HTR-8/SVneo (cell line): ENCODE measurements around the gene PDZD7.

Experiments
- DNase-seq: peaks from one replicate; pipeline ENCODE4 v3.0.0; 2011; ENCODE audit warnings: low spot score, mixed read lengths; ENCODE audit not compliant: insufficient read length
- FAIRE-seq: peaks from 2 replicates; lab custom pipeline; 2011; peaks lifted over from hg19 to GRCh38; lab: Jason Lieb, UNC

PDZD7 gene

DNA sequence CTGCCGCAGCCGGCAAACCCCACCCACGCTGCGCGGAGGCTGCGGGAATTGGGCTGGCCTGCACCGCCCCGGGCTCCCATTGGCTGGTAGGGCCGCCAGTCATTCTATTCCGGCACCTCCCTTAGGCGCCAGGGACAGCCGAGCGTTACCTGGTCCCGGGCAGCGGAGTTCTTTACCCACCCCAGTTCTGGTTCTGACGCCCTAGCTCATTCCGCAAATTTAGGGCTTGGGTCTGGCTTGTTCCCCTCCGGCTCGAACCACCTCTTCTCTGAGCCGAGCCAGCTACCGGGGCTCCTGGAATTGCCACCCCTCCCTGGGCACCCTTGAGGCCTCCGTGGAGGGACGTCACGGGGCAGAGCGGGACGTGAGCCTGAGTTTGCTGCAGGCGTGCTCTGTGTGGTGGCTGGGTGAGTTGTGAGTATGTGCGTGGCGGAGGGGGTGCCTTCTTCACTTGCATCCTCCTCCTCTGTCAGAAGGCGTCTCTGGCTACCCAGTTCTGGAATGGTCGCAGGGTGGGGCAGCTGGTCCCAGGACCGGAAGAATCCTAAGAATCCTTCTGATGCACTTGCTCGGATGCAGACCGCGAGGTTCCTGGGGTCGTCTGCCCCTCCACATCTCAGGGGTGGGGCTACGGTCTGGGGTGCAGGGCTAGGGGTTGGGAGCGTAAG, at the start of gene PDZD7, which contains the start of gene SFXN3:
Gene PDZD7, minus strand, starts transcription at position 2 of the 668 bp plus-strand sequence. CDS start 910 bp downstream, outside the sequence.
Gene SFXN3, plus strand, starts transcription at position 107 of the 668 bp plus-strand sequence. CDS start 3,461 bp downstream, outside the sequence.
- FAIRE-seq = peak; percentile 40
- DNase-seq = peak; percentile 95

DNA sequence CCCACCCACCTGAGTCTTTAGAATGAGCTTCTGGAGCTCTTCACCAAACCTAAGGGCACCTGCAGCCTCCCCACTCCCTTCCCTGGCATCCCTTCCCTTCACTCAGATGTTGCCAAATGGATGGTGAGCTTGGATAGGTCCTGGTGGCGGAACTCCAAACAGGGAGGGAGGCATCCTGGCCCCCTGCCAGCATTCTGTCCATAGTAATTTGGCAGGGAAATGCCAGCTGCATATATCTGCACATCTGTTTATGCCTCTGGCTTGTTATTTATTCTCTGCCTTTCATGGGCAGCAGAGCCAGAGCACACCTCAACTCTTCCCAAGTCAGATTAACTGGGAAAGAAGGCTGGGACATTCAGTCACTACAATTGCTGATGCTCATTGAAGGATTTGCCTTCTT, 48.9 kb upstream of the PDZD7 start:
- no peak for DNase-seq

DNA sequence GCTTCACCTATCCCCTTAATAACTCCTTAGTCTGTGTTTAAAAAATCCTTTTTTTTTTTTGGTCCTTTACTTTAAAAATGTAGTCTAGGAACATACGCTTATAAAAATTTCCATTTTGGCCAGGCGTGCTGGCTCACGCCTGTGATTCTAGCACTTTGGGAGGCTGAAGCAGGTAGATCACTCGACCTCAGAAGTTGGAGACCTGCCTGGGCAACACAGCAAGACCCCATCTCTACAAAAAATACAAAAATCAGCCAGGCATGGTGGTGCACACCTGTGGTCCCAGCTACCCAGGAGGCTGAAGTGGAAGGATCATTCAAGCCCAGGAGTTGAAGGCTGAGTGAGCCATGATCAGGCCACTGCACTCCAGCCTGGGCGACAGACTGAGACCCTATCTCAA, 45.7 kb upstream of the PDZD7 start:
- FAIRE-seq = no peak

More for the DNA sequence above, 48.9 kb upstream of the PDZD7 start:
- no peak for FAIRE-seq

DNA sequence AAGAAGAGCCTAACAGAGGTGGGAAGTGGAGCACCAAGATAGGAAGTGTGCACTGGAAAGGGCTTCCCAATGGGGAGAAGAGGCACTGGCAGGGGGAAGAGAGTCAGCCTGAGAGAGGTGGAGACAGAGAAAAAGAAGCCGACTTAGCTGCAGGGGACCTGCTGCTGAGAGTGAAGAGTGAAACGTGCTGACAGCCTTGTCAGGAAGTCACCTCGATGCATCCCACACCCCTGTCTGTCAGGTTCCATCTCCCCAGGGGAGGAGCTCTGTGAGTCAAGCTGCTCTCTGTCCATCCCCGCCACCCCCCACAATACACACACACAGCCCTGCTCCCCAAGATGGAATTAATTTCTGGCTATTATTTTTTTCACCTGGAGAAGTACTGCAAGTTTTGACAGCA, 44.8 kb upstream of the PDZD7 start:
- no peak for FAIRE-seq
- DNase-seq = no peak

More for the DNA sequence above, 45.7 kb upstream of the PDZD7 start:
- no peak for DNase-seq

DNA sequence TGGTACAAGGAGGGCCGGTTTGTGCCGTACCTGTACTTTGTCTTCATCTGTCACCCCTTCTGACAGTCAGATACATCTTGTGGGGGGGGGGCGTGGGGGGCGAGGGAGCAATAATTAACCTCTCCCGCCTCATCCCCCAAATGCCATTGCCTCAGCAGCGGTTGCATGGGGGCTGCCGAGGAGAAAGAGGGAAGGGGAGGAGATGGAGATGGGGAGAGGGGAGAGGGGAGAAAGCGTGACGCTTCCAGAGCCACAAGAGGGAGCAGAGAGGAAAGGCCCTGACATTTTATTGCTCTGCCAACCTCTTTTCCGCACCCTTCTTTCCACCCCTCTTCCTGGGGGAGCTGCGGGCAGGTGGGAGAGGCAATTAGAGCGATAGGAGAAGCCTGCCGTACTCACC, 42.7 kb upstream of the PDZD7 start:
- DNase-seq (no peak), FAIRE-seq (no peak)

DNA sequence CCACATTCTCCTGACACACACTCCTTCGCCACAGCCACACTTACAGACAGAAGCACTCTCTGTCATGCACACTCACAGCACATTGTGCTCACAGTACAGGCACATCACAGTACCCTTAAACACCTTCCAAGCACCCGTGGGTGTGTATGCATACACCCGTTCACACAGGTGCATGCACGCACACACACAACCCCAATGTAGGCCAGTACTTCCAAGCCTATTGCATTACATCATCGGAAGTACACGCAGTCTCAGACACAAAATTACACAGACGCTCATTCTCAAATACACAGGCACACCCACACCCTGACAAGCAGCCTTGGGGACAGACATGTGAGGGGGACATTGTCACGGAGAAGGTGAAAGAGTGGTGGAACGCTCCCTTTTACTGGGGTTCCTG, 42.0 kb upstream of the PDZD7 start:
- FAIRE-seq (no peak), DNase-seq (no peak)

DNA sequence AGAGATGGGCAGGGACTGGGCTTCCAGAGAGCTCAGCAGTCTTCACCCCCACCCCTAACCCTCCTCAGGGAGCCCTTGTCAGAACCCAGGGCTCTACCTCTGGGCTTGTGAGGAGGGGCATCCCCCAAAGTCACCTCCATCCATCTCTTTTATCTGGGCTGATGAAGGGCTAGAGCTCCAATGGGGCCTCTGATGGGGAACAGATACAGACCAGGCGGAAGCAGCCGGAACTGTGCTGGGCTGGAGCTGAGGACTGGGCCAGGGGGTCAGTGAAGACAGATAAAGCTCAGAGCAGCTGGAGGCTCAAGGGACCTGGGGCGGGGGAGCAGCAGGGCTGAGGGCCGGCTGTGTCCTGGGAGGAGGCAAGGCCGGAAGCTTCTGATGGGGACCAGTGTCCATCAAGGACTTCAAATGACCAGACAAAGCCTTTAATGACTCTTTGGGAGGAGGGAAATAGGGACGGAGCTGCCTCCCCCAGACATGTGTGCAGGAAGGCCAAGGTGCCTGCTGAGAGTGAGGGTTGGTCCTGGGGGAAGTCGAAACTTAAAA, 41.0 kb upstream of the PDZD7 start:
- no peak for FAIRE-seq

DNA sequence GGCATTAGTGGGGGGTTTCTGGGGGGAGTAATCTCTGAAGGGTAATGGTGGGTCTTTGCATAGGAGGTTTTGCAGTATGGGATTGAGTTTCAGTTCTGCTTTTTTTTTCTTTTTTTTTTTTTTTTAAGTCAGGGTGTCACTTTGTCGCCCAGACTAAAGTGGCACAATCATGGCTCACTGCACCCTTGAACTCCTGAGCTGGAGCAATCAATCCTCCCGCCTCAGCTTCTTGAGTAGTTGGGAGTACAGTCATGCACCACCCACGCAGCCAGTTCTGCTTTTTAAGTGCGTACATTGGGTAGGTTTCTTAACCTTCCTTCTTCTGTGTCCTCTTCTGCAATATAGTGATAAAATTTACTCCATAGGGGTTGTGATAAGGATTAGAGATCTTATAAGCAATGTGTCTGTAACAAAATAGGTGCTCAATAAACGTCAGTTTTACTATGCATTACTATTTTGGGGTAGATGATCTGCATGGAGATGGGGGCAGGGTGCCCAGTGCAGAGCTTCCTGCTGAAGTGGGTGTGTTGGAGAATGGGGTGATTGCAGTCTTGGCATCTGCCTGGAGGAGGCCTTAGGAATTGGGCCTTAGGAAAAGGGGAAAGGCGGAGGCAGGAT, 40.4 kb upstream of the PDZD7 start:
- FAIRE-seq = no peak
- no peak for DNase-seq

More for the DNA sequence above, 41.0 kb upstream of the PDZD7 start:
- no peak for DNase-seq

DNA sequence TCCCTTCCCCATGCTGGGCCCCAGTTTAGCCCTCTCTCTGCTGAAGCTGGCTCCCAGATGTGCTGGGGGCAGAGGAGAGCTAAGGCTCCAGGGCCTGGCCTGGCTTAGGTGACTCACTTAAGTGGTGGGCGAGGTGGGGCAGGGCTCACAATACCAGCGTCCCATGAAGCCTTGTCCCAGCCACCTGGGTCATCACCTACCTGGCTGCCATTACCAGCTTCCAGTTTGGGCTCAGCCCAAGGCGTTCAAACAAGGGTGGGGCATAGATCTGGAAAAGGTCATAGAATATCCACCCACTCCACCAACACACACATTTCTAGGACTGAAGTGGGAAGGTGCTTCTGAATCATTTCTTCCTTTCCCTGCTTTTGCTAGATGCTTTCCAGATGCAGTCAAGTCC, 39.2 kb upstream of the PDZD7 start:
- no peak for FAIRE-seq

DNA sequence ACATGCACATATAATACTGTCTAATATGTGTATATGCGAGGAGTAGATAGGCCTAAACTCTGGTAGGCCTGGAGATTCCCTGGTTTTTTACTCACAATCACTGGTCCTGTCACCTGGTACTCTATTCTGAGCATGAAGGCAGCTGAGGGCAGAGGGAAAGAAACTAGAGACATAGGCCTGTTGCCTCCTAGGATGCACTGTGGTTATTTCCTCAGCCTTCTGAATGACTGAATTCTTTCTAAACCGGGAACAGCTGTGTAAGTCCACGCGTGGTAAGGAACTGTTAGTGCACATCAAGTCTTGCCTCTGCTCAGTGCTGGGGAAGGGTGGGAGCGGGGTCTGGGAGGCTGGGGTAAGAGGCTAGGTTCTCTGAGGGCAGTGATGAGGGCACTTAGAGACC, 38.5 kb upstream of the PDZD7 start:
- DNase-seq (no peak), FAIRE-seq (no peak)

More for the DNA sequence above, 39.2 kb upstream of the PDZD7 start:
- no peak for DNase-seq

DNA sequence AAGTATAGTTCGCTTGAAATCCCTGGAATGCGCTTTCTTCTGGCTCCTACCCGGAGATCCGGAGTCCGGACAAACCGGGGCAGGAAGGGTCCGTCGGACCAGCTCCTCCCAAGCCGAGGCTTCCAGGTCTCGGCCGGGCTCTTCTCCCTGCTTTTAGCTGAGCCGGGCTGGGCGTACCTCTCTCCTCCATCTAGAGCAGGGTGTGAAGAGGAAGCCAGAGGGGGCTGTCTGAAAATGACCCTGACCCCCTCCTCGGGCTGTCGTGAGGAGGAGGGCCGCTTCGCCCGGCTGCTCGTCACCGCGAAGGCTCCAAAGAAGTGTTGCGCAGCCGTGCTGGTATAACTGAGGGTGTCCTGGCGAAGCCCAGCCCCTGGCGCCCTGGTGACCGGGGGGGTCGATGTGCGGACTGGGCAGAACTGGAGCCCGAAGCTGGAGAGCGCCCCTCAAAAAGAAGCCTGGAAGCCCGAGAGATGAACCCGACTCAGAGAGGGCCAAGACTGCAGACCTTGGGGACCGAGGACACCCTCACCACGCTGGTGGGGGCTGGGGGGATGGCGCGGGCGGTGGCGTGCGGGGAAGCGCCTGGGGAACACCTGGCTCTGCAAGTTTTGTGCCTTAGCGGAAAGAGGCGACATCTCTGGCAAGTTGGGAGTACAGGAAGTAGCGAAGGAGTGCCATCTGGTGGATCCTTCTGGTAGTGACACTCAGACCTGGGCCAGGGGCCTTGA, 36.6 kb upstream of the PDZD7 start:
- DNase-seq = peak; percentile 86
- peak; percentile 48 for FAIRE-seq

DNA sequence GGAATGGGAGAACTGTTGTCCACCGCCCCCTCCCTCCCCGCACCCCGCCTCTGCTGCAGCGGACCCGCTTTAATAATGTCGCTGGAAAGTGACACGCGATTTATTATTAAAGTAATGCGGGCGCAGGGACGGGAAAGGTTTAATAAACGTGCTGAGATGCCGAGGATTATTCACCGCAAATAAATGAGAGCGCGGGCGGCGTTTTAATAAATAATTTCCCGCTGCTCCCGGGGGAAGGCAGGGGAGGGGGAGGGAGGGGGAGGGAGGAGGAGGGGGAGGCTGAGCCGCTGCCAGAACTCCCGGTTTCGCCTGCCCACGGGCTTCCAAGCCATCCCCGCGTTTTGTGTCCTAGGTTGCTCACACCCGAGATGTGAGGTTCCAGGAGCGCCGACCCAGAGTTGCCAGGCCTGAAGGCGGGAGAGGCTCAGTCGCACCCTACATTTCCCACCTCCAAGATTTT, 36.0 kb upstream of the PDZD7 start:
- no peak for FAIRE-seq
- no peak for DNase-seq

DNA sequence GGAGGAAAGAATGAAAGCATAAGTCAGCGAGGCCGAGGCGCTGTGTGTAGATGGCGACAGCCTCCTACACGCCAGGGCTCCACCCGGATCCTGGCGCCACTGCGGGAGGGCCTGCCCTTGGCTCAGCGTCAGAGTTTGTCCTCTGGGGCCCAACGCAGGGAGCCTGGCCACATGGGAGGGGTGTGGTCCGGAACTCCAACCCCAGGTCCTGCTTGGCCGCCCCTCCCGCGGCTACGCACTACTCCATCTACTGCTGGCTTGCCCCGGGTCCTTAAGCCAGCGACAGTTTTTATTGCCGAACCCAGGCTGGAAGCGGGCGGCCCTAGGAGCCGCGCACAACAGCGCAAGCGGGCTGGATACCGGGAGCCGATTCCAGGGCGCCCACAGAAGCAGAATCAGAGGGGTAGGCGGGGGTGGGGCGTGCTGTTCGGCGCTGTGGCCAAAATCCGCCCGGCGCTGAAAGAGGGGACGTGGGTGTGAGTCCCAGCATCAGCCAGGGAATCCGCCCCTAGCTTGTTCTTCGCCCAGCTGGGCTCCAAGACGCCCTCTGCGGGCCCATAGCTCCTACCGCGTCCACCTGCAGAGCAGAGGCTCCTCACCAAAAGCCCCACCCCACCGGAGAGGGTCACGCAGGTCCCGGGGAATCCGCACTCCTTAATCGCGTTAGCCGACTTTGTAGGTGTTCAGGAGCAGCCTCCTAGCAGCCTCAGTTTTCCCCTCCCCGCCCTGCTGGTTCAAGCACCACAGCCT, 35.4 kb upstream of the PDZD7 start:
- DNase-seq = peak; percentile 78
- peak; percentile 51 for FAIRE-seq

DNA sequence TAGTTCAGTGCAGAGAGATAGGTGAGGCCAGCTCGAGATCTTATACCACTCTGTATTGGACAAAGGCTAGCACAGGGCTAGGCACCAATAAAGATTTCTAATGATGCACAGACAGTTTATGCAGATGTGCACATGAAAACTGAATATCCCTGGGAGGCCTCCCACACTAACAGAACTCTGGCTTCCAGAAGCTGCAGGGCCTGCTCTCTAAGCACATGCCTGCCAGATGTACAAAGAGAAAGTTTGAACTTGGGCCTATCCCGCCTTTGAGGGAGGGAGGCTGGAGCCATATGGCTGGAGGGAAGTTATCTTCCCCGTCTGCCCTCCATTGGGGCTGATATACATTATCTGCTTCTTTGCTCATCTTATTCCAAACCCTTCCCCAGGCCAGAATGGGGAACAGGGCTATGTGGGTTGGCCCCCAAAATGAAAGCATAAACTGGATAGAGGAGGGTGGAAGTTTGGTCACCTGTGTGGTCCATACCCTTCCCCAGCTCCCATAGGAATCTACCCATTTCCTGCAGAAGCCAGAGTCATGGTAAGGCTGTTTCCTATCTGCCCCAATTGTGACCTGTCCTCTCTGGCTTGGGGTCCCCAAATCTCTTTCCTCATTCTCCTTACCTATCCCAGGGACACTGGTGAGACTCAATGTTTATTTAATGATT, 34.7 kb upstream of the PDZD7 start:
- no peak for DNase-seq

DNA sequence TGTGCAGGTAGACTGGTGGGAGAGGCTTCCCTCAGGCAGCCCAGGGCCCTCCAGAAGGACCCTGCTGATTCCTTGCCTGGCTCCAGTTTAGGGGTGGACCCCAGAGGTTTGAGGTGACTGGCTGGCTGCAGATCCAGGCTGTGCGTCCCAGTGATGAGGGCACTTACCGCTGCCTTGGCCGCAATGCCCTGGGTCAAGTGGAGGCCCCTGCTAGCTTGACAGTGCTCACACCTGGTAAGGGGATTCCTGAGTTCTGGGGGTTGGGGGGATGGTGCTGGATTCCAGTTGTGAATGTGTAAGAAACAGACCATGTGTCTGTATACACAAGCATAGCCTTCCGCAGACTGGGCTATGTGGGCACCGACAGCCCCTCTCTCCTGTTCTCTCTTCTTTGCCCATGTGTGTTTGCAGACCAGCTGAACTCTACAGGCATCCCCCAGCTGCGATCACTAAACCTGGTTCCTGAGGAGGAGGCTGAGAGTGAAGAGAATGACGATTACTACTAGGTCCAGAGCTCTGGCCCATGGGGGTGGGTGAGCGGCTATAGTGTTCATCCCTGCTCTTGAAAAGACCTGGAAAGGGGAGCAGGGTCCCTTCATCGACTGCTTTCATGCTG, 33.6 kb upstream of the PDZD7 start:
- FAIRE-seq (no peak), DNase-seq (no peak)

More for the DNA sequence above, 34.7 kb upstream of the PDZD7 start:
- no peak for FAIRE-seq

DNA sequence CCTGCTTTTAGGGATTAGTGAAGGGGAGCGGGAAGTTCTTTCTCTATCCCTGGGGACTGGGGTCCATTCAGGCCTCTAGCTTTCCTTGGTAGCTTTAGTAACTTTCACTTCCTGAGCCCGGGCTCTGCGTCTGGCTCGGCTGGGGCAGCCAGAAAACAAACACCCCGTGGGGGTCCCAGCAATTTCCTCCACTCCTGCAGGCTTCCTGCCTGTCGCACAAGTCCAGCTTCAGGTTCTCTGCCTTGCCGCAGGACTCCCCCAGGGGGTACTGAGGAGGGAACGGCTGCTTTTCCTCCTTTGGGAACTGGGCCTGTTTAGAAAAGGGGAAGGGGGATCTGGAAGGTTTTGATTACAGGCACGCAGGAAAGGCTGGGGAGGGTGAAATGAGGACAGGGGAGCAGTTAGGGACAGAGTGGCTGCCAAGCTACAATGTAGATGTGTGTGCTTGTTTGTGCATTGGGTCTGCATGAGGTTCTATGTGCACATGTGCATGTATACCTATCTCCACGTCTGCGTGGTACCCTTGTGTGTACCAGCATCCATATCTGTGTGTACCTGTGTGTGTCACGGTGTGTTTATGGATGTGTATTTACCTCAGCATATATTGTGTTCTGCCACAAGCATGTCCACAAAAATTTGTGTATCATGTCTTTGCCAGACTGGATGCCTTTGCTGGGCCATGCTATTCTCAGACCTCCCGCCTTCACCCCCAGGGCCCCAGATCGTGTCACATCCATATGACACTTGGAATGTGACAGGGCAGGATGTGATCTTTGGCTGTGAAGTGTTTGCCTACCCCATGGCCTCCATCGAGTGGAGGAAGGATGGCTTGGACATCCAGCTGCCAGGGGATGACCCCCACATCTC, 32.9 kb upstream of the PDZD7 start:
- DNase-seq (no peak), FAIRE-seq (no peak)

DNA sequence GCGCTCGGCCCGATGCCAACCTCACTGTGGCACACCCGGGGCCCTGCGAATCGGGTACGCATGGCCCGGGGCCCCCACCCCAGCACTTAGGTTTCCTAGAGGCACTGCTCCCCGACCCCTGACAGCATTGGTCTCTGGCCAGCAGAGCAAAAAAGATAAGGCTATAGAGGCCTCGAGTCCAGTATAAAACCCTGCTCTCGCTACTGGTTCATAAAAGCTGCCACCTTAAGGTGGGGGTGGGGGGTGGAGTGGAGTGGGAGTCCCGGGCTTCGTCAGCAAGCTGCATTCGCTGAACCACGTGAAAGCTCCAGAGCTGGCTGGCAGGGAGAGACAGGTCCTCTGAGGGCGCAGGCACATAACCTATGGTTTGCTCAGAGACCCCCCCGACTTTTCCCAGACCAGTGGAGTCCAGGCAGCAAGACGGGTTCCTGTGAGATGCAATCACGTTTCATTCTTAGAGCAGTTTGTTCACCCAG, 32.2 kb upstream of the PDZD7 start:
- FAIRE-seq (no peak), DNase-seq (no peak)
